GM19455 (cell line): ENCODE data around the gene PDAP1.
"Not testable (repeated sequence)": the region's sequence is repeated elsewhere in the genome, so short reads cannot be mapped to it uniquely, and the experiment has no call there.

Experiments used
- ATAC-seq: cut with Tn5 transposase; IDR thresholded peaks from one replicate; pipeline ENCODE4 v1.9.1; 2021; ENCODE audit not compliant: unreplicated experiment

The PDAP1 gene, protein sequence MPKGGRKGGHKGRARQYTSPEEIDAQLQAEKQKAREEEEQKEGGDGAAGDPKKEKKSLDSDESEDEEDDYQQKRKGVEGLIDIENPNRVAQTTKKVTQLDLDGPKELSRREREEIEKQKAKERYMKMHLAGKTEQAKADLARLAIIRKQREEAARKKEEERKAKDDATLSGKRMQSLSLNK

GRCh38 chr7:99408379-99409191 lies at the start of gene PDAP1, which contains the start of gene BUD31:
TSS of gene PDAP1 (minus strand) at chr7:99408597. CDS start at chr7:99408548, 49 bp downstream.
TSS of gene BUD31 (plus strand) at chr7:99408969. CDS start at chr7:99411093, 2,124 bp downstream.
- ATAC-seq: peak; percentile 71

GRCh38 chr7:99457650-99458493 lies 49.5 kb upstream of the PDAP1 start:
- ATAC-seq: no peak

DNA sequence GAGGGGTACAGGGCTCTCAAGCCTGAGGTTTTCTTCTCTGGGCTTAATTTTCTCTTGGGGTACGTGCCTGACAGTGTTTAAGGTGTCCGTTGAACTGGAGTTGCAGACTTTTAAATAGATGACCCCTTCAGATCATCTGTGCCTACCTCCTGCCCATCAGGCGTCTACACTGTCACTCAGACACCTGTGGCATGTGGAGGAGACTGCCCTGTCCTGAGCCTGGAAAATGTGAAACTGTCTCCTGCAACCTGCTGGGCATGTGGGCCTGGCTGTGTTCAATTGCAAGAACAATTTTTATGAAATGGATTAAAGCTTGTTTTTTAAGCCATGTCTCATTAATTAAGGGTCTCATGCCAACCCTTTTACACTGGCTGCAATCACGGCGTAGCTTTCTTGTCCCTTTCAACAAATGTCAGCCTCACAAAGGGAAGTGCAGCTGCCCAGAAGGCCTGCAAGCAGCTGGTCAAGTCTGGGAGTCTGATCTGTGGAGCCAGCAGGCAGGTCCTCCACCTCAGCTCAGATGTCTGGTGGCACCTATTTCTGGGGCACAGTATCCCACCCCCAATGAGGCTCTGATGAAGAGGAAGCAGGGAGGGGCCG lies 48.8 kb upstream of the PDAP1 start:
- no peak for ATAC-seq

GRCh38 chr7:99456288-99456687 lies 47.9 kb upstream of the PDAP1 start:
- no peak for ATAC-seq

- ATAC-seq: no peak
Observed at GRCh38 chr7:99455874-99456273, 47.5 kb upstream of the PDAP1 start.

DNA sequence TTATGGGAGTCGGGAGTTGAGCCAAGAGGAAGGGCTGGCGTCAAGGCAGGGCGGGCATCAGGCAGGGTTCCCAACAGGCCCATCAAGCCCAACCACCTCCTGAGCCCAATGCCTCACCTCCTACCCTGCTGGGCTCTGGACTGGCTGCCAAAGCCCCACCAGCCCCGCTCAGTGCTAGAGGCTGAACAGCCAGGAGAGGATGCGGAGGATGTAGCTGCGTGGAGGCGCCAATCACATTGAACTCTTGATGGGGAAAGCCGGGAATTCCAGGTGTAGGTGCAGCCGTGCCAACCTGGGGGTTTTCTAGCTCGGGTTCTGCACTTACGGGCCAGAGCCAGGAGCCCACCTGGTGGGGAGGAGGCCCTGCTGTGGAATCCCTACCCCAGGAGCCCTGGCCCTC lies 44.7 kb upstream of the PDAP1 start:
- ATAC-seq: no peak

- ATAC-seq: no peak
Observed at GRCh38 chr7:99452541-99452940, 44.1 kb upstream of the PDAP1 start.

- no peak for ATAC-seq
Observed at GRCh38 chr7:99451936-99452335, 43.5 kb upstream of the PDAP1 start.

DNA sequence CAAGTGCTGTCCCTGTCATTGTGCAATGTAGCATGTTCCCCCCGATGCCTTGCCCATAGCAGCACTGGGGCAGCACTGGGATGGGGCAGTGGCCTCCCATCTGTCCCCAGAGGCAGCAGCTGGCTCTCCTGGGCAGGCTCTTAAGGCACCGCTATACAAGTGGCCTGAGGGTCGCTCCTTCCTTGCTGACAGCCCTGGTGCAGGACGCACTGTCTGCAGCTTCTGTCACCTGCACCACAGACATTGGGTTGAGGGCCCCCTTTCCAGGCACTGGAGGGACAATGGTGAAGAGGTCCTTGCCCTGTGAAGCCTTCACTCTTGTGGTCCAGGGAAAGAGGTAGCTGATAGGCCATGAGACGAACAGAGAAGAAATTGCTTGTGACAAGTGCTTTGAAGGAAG lies 40.9 kb upstream of the PDAP1 start:
- ATAC-seq: no peak

DNA sequence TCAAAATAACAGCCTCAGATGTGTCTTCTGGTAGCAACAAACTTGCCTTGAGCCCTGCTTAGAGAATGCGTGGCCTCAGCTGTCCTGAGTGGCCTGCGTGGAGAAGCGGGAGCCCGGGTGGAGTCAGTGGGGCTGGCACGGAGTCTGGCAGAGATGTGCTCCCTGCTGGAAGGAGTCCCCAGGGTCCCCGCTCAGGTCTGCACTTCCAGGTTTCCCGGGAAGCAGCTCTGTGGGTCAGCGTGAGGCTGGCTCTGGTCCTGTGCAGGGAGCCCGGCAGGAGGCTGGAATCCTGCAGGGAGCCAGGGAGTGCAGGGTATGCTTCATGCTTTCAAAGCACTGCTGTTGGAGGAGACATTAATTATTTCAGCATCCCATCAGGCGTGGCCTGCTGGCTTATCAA lies 40.5 kb upstream of the PDAP1 start:
- ATAC-seq: no peak

GRCh38 chr7:99447943-99448342 lies 39.5 kb upstream of the PDAP1 start:
- no peak for ATAC-seq

DNA sequence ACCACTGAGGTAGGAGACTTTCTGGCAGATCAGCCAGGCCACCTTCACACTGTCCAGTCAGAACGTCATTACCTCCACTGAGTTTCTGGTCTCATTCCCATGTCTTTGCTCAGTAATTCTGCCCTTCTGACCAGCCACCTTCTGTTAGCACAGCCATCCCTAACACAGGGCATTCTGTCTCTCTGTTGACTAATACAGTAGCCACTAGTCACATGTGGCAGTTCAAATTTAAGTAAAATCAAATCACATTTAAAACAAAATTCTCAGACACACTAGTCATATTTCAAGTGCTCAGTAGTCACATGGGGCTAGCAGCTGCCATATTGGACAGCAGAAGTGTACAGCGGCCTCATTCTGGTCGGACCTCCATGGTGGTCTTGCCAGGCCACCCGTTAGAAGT lies 37.7 kb upstream of the PDAP1 start:
- no peak for ATAC-seq

DNA sequence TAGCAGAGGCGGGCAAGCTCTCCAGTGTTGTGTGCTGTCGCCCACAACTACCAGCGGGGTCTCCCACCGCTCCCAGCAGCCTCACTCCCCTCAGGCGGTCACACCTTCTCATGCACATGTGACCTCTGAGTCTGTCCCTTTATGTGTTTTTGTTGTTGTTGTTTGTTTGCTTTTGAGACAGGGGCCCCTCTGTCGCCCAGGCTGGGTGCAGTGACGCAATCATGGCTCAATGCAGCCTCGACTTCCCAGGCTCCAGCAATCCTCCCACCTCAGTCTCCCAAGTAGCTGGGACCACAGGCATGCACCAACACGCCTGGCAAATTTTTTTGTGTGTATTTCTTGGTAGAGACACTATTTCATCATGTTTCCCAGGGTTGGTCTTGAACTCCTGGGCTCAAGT lies 31.8 kb upstream of the PDAP1 start:
- no peak for ATAC-seq

DNA sequence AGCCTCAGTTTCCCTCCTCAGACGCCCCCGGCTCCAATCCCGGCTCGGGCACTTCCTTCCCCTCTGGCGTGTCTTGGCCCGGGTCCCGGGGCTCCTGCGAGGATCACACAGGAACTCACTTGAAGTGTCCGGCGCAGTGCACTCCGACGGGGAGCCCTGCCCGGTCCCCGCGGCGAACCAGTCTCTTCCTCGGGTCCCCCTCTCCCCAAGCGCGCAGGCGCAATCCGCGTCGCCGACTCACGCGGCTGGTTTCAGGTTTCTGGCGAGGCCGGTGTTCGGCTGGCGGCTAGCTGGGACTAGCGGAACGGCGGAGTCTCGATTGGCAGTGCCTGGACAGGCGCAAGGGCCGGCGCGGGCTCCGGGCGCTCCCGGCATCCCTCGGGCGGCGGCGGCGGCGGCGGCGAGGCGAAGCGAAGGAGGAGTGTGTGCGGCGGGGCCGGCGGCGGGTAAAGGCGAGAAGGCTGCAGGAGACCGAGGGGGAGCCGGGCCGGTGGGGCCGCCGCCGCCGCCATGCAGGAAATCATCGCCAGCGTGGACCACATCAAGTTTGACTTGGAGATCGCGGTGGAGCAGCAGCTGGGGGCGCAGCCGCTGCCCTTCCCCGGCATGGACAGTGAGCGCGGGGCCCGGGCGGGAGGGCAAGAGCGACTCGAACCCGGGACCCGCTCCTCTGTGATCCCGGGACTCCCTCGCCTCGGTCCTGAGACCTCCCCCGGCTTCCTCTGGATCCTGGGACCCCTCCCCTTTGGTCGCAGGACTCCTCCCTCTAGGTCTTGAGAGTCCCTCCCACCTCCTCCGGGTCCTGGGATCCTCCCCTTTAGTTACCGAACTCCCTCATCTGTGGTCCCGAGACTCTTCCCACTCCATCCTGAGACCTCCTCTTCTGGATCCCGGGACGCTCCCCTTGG lies 30.4 kb upstream of the PDAP1 start, which contains the start of the genes CPSF4 and PTCD1:
TSS of gene CPSF4 (plus strand) at position 371 of the 908 bp plus-strand sequence. CDS start at position 511, 140 bp downstream.
TSS of gene PTCD1 (minus strand) at position 226 of the 908 bp plus-strand sequence. CDS start 3,556 bp downstream, outside the sequence.
- ATAC-seq: peak; percentile 95

DNA sequence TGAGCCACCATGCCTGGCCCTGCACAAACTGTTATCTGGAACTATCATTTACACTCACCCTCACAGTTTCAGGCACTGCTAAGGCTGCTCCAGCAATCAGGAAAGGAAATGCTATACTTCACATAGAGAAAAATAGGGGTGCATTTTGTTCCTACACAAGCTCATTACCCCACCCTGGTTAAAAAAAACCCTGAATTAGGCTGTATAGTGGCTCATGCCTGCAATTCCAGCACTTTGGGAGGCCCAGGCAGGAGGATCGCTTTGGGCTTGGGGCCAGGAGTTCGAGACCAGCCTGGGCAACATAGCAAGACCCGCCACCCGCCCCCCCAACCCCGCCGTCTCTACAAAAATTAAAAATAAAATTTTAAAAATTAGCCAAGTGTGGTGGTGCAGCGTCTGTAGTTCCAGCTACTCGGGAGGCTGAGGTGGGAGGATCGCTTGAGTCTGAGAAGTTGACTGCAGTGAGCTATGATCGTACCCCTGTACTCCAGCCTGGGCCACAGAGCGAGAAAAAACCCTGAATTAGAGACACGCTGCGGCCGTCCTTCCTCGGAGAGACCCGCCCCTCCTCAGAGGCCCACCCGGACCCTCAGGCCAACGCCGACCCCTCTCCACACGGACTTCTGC lies 29.7 kb upstream of the PDAP1 start:
- ATAC-seq: peak; percentile 10

- no peak for ATAC-seq
Observed at GRCh38 chr7:99433158-99433557, 24.8 kb upstream of the PDAP1 start.

DNA sequence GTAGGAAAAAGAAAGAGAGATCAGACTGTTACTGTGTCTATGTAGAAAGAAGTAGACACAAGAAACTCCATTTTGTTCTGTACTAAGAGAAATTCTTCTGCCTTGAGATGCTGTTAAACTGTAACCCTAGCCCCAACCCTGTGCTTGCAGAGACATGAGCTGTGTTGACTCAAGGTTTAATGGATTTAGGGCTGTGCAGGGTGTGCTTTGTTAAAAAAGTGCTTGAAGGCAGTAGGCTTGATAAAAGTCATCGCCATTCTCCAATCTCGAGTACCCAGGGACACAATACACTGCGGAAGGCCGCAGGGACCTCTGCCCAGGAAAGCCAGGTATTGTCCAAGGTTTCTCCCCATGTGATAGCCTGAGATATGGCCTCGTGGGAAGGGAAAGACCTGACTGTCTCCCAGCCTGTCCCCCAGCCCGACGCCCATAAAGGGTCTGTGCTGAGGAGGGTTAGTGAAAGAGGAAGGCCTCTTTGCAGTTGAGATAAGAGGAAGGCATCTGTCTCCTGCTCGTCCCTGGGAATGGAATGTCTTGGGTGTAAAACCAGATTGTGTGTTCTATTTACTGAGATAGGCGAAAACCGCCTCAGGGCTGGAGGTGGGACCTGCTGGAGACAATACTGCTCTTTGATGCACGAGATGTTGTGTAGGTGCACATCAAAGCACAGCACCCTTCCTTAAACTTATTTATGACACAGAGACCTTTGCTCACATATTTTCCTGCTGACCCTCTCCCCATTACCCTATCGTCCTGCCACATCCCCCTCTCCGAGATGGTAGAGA lies 23.6 kb upstream of the PDAP1 start:
- ATAC-seq: not testable (repeated sequence)

- no peak for ATAC-seq
Observed at GRCh38 chr7:99429756-99430155, 21.4 kb upstream of the PDAP1 start.
